OCI-LY3 (cell line): ENCODE measurements around the gene RSAD1.

Source experiments
- H2AFZ ChIP-seq: fragments of 200-600, 300-600 bp; shearing (Covaris generic); 2 replicates; pipeline ENCODE4 v1.6.0; 2014; ENCODE audit warnings: antibody characterized with exemption, low read depth, low read length
- H3K27ac ChIP-seq: fragments of 200-600, 300-600 bp; sonication (generic); 2 replicates; pipeline ENCODE4 v1.5.1; 2014; ENCODE audit warnings: mild to moderate bottlenecking, low read length, moderate library complexity, mixed read lengths
- H3K27me3 ChIP-seq: fragments of 200-600, 300-600 bp; sonication (generic); 2 replicates; pipeline ENCODE4 v1.6.1; 2014; ENCODE audit warnings: low read depth, low read length, mixed read lengths
- H3K36me3 ChIP-seq: fragments of 200-600, 300-600 bp; sonication (generic); replicated peaks from 2 replicates; pipeline ENCODE3; 2014; ENCODE audit warnings: low read depth, low read length, mixed read lengths
- H3K4me1 ChIP-seq: fragments of 300-600, 200-600 bp; sonication (generic); 2 replicates; pipeline ENCODE4 v1.6.1; 2014; ENCODE audit warnings: low read length, mixed read lengths
- H3K4me2 ChIP-seq: fragments of 200-600, 300-600 bp; sonication (generic); 2 replicates; pipeline ENCODE4 v1.6.1; 2014; ENCODE audit warnings: low read length, mixed read lengths
- H3K4me3 ChIP-seq: fragments of 300-600, 200-600 bp; sonication (generic); 2 replicates; pipeline ENCODE4 v1.5.1; 2014; ENCODE audit warnings: antibody characterized with exemption, mild to moderate bottlenecking, low read length, moderate library complexity
- H3K79me2 ChIP-seq: fragments of 300-600, 200-600 bp; shearing (Covaris generic); 2 replicates; pipeline ENCODE4 v1.6.1; 2014; ENCODE audit warnings: mild to moderate bottlenecking, low read length, mixed read lengths
- H3K9ac ChIP-seq: fragments of 300-600, 200-600 bp; shearing (Covaris generic); 2 replicates; pipeline ENCODE4 v1.6.0; 2014; ENCODE audit warnings: mild to moderate bottlenecking, low read length, moderate library complexity
- H3K9me3 ChIP-seq: fragments of 200-600, 300-600 bp; shearing (Covaris generic); 2 replicates; pipeline ENCODE4 v1.6.1; 2014; ENCODE audit warnings: low read length, mixed read lengths; ENCODE audit not compliant: insufficient read depth
- H4K20me1 ChIP-seq: fragments of 200-600, 300-600 bp; sonication (generic); 2 replicates; pipeline ENCODE4 v1.6.1; 2016; ENCODE audit warnings: low read length, mixed read lengths; ENCODE audit not compliant: insufficient read depth
- CTCF ChIP-seq: fragments of 200-600, 300-600 bp; sonication (generic); IDR thresholded peaks from 2 replicates; pipeline ENCODE4 v1.5.1; 2014; ENCODE audit warnings: antibody characterized with exemption, low read length, low read depth
- EZH2phosphoT487 ChIP-seq: fragments of 200-600 bp; shearing (Covaris generic); IDR thresholded peaks from 2 replicates; pipeline ENCODE4 v1.6.1; 2018; ENCODE audit warnings: antibody characterized with exemption, mixed run types, low read depth

Gene RSAD1

GRCh38 chr17:50527949-50528474 is 49.4 kb downstream of the RSAD1 start:
- TF ChIP-seq EZH2phosphoT487 (no peak), CTCF (no peak)
- H3K4me2 ChIP-seq = no peak overlapping the region
- no peak overlapping the region for H2AFZ ChIP-seq
- no peaks in the 10 kb centered on the region for H3K9me3 ChIP-seq
- no peaks in the 10 kb centered on the region for H3K4me1 ChIP-seq
- H3K27ac ChIP-seq = no peak overlapping the region
- no peaks in the 10 kb centered on the region for H3K79me2 ChIP-seq
- peaks cover 25% of the 10 kb centered on the region for H3K27me3 ChIP-seq
- H3K36me3 ChIP-seq = no peaks in the 10 kb centered on the region
- no peak overlapping the region for H3K4me3 ChIP-seq
- no peak overlapping the region for H3K9ac ChIP-seq
- no peaks in the 10 kb centered on the region for H4K20me1 ChIP-seq

- Histone ChIP-seq H3K4me2 (no peak overlapping the region), H3K4me1 (no peaks in the 10 kb centered on the region), H3K9ac (no peak overlapping the region), H3K36me3 (no peaks in the 10 kb centered on the region), H3K79me2 (no peaks in the 10 kb centered on the region), H3K4me3 (no peak overlapping the region), H4K20me1 (no peaks in the 10 kb centered on the region), H3K27ac (no peak overlapping the region), H2AFZ (no peak overlapping the region), H3K27me3 (peaks cover 36% of the 10 kb centered on the region), H3K9me3 (no peaks in the 10 kb centered on the region)
- no peak for TF ChIP-seq CTCF
- no peak for TF ChIP-seq EZH2phosphoT487
These were observed 51.2 kb downstream of the RSAD1 start for GRCh38 chr17:50529849-50530248.

- no peak for TF ChIP-seq CTCF
- no peak for TF ChIP-seq EZH2phosphoT487
These were observed 52.9 kb downstream of the RSAD1 start for GRCh38 chr17:50531428-50532025.

GRCh38 chr17:50532452-50533024 is 53.9 kb downstream of the RSAD1 start, which contains the start of gene EPN3:
TSS of gene EPN3 (plus strand) at chr17:50532735. CDS start at chr17:50536557, 3,822 bp downstream.
- no peak for TF ChIP-seq EZH2phosphoT487
- TF ChIP-seq CTCF = no peak
- Histone ChIP-seq H2AFZ (no peak within 1 kb of the TSS), H3K9me3 (no peaks in the 10 kb centered on the region), H3K36me3 (no peaks in the 10 kb centered on the region), H3K79me2 (no peaks in the 10 kb centered on the region), H4K20me1 (no peaks in the 10 kb centered on the region), H3K4me1 (no peaks in the 10 kb centered on the region), H3K27me3 (peaks cover 36% of the 10 kb centered on the region), H3K4me3 (no peak within 1 kb of the TSS), H3K27ac (no peak within 1 kb of the TSS), H3K9ac (no peak within 1 kb of the TSS), H3K4me2 (no peak within 1 kb of the TSS)

More at GRCh38 chr17:50531428-50532025, 52.9 kb downstream of the RSAD1 start:
- no peaks in the 10 kb centered on the region for H3K9me3 ChIP-seq
- no peaks in the 10 kb centered on the region for H3K79me2 ChIP-seq
- H3K9ac ChIP-seq = no peak overlapping the region
- no peaks in the 10 kb centered on the region for H3K36me3 ChIP-seq
- no peak overlapping the region for H3K4me2 ChIP-seq
- H4K20me1 ChIP-seq = no peaks in the 10 kb centered on the region
- no peaks in the 10 kb centered on the region for H3K4me1 ChIP-seq
- no peak overlapping the region for H3K27ac ChIP-seq
- H3K4me3 ChIP-seq = no peak overlapping the region
- H2AFZ ChIP-seq = no peak overlapping the region
- peaks cover 36% of the 10 kb centered on the region for H3K27me3 ChIP-seq
